ENCODE measurements around the gene TPH2.

GRCh38 chr12:72012874-72013273 is 74.2 kb downstream of the TPH2 start:
- TF ChIP-seq POLR2A (IDR thresholded peaks at IDR 0.05; ENCODE audit: low read depth, low read length) = no peak
- TF ChIP-seq POLR2AphosphoS5 (IDR thresholded peaks at IDR 0.05; ENCODE audit: low read depth, low read length) = no peak
- TF ChIP-seq TAF1 (IDR thresholded peaks at IDR 0.05; ENCODE audit: low read depth, low read length) = no peak
- no peak for TF ChIP-seq POU2F2 (IDR thresholded peaks at IDR 0.05; ENCODE audit: low read depth, low read length)
- TF ChIP-seq SPI1 (IDR thresholded peaks at IDR 0.05; ENCODE audit: low read depth, low read length) = no peak

Measured in GM12891 (cell line).